Thymus (tissue), 14 donors: ENCODE results near the gene DCAF12L1. TPM values are rescaled to one million over a fixed set of nuclear protein-coding genes. Genes with fewer than 3 reads are reported as not detected.

ENCODE experiments used
- DNase-seq, 9 donors: peaks; one replicate each; pipeline ENCODE4 v3.0.0-alpha.2; 2013; ENCODE audit warnings: low spot score in 9 of 9, low read depth in 6 of 9, missing footprints in 1 of 9
- H3K27ac ChIP-seq, 2 donors: one replicate each; pipeline ENCODE4 v1.5.1; 2013; ENCODE audit warnings: control low read depth in 1 of 2, low read depth in 1 of 2, low read length in 1 of 2, mild to moderate bottlenecking in 1 of 2, moderate library complexity in 1 of 2
- H3K27me3 ChIP-seq, 2 donors: one replicate each; pipeline ENCODE4 v1.5.1; 2013; ENCODE audit warnings: low read length in 1 of 2; ENCODE audit not compliant: control insufficient read depth in 2 of 2, insufficient read depth in 1 of 2
- H3K36me3 ChIP-seq, 2 donors: one replicate each; pipeline ENCODE4 v1.5.1; 2013; ENCODE audit warnings: low read length in 1 of 2, mild to moderate bottlenecking in 1 of 2, moderate library complexity in 1 of 2; ENCODE audit not compliant: control insufficient read depth in 2 of 2, insufficient read depth in 2 of 2
- H3K4me1 ChIP-seq, 2 donors: one replicate each; pipeline ENCODE4 v1.5.1; 2013; ENCODE audit warnings: low read length in 2 of 2; ENCODE audit not compliant: control insufficient read depth in 2 of 2, insufficient read depth in 2 of 2
- H3K4me3 ChIP-seq, 2 donors: one replicate each; pipeline ENCODE4 v1.5.1; 2013; ENCODE audit warnings: low read length in 2 of 2, control low read depth in 1 of 2, mild to moderate bottlenecking in 1 of 2
- H3K9me3 ChIP-seq, 2 donors: one replicate each; pipeline ENCODE4 v1.5.1; 2013; ENCODE audit warnings: low read length in 1 of 2, mild to moderate bottlenecking in 1 of 2; ENCODE audit not compliant: control insufficient read depth in 2 of 2, insufficient read depth in 1 of 2
- WGBS: extraction: QIAGEN DNeasy Blood & Tissue Kit; methylation state at CpG from one replicate; pipeline ENCODE4 v1.1.7; 2013; 5-methylcytosine and 5-hydroxymethylcytosine counted together
- long read RNA-seq, 10 donors: transcript quantifications; one replicate each; lab custom pipeline, GENCODE V29; 2026
- polyA plus RNA-seq: library from polyadenylated mRNA; stranded (reverse); fragments of 200-250 nt; gene quantifications from one replicate; pipeline ENCODE4 v1.2.3, GENCODE V29; 2013
- total RNA-seq: library from RNA; stranded (reverse); fragments of 120-200 nt; gene quantifications from one replicate; pipeline ENCODE4 v1.2.4, GENCODE V29; 2013
- donor health status: healthy.

Gene DCAF12L1
- total RNA-seq (0.47 TPM), polyA plus RNA-seq (0.62 TPM)
- long read RNA-seq, donor 1, result 0 reads
- long read RNA-seq, donor 2, partial matches to known transcripts, result 0 of 1 reads
- long read RNA-seq, donor 2, other reads (novel, unspliced or antisense), result 0 of 1 reads
- long read RNA-seq, donor 3, result 0 reads
- long read RNA-seq, donor 4, result 0 reads
- long read RNA-seq, donor 5, partial matches to known transcripts, result 0 of 4 reads
- long read RNA-seq, donor 5, other reads (novel, unspliced or antisense), result 0 of 4 reads
- long read RNA-seq, donor 6, result 0 reads
- long read RNA-seq, donor 7, partial matches to known transcripts, result 0 of 1 reads
- long read RNA-seq, donor 7, other reads (novel, unspliced or antisense), result 0 of 1 reads
- long read RNA-seq, donor 8, result 0 reads
- long read RNA-seq, donor 9, result 0 reads
- long read RNA-seq, donor 10, partial matches to known transcripts, result 0 of 1 reads
- long read RNA-seq, donor 10, other reads (novel, unspliced or antisense), result 0 of 1 reads

DNA sequence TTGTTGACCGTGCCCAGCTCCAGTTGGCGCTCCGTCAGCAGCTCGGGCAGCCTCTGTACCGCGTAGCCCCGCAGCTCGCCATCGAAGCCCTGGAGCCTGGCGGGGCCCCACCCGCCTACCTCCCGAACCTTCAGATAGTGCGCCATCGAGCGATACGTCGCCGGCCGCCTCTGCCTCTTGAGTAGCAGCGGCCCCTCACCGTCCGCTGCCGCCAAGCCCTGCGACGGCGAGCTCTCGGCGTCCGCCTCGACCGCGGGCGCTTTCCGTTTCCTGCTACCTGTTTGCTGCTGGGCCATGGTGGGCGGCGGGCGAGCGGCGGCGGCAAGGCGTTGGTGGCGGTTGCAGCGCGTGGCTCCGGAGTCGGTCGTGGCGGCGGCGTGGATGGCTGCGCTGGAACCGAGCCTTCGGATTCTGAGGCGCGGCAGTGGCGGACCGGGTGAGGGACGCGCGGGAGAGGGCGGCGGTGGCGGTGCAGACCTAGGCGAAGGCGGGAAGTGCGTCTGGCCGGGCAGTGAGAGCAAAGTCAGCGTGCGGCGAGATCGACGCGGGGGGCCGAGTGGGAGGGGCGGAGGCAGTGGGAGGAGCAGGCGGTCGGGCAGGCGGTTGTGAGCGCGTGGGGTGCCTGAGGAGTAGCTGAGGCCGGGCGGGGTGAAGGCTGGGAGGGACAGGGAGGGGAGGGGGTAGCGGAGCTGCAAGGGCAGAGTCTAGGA is at the start of gene DCAF12L1:
DCAF12L1 (minus strand) TSS at position 502 of the 710 bp plus-strand sequence; CDS start at position 296, 206 bp downstream.
- Histone ChIP-seq H3K36me3 (no peaks in the 10 kb centered on the region), H3K4me1 (no peaks in the 10 kb centered on the region), H3K9me3 (peaks cover 0 to 14% of the 10 kb centered on the region in 2 donors), H3K27me3 (peaks cover 0 to 3% of the 10 kb centered on the region in 2 donors), H3K4me3 (no peak within 1 kb of the TSS), H3K27ac (no peak within 1 kb of the TSS)
- DNase-seq, result no peak
- WGBS, result 19% methylated on average over 83 of the region's 83 CpGs

DNA sequence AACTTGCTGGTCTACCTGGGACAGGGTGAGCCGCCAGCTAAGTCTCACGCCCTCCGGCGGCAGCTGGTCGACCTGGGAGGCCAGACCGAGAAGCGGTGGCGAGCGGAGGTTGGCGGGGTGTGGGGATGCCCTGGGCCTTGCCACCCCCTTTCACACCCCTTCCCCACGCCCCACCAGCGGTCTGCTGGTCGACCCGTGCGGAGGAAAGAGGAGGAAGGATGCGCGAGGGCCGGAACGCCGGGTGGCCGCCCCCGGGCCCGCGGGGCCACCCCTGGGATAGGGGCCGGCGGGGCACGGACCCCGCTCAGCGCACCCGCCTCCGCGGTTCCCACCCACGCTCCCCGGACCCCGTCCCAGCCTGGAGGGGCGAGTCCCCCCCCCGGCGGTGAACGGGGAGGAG is 28.3 kb upstream of the DCAF12L1 start:
- WGBS, result 50% methylated on average over 38 of the region's 39 CpGs
- Histone ChIP-seq H3K4me1 (no peaks in the 10 kb centered on the region), H3K27me3 (no peaks in the 10 kb centered on the region), H3K4me3 (no peak overlapping the region), H3K9me3 (no peaks in the 10 kb centered on the region), H3K27ac (no peak overlapping the region), H3K36me3 (no peaks in the 10 kb centered on the region)
- DNase-seq, result no peak

DNA sequence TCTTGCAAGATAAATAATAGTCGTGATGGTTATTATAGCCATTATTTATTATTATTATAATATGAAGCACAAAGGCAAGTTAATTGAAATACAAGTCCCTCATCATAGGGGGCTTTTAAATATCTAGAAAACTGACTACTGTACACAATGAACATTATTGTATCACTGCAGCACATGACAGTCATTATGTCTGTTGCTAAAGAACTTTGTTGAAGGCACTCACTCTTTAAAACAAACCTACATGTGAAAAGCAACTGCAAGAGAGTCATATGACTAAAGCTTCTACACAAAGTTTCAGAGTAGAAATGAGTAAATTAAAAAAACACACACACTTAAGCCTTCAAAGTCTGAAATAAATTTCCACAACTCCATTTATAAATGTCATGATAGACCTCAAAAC is 23.3 kb upstream of the DCAF12L1 start:
- no peaks in the 10 kb centered on the region for H3K36me3 ChIP-seq
- no peak overlapping the region for H3K4me3 ChIP-seq
- H3K4me1 ChIP-seq, result no peaks in the 10 kb centered on the region
- 84% methylated on average over 1 of the region's 1 CpG for WGBS
- no peak overlapping the region for H3K27ac ChIP-seq
- no peaks in the 10 kb centered on the region for H3K9me3 ChIP-seq
- DNase-seq, result no peak
- no peaks in the 10 kb centered on the region for H3K27me3 ChIP-seq

DNA sequence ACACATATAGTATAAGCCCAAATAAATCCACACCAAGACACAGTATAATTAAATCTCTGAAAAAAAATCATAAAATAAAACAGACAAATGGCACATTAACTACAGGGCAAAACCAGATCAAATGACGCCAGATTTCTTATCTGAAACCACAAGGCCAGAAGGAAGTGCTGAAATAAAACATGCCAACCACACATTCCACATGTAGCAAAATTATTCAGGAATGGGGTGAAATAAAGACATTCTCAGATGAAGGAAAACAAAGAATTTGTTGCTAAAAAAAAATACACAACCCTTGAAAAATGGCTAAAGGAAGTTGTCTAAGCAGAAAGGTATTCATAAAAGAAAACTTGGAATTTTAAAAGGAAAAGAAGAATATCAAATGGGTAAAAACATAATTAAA is 4.5 kb upstream of the DCAF12L1 start:
- H3K9me3 ChIP-seq, result peaks cover 0 to 6% of the 10 kb centered on the region in 2 donors
- 6% methylated on average over 1 of the region's 1 CpG for WGBS

DNA sequence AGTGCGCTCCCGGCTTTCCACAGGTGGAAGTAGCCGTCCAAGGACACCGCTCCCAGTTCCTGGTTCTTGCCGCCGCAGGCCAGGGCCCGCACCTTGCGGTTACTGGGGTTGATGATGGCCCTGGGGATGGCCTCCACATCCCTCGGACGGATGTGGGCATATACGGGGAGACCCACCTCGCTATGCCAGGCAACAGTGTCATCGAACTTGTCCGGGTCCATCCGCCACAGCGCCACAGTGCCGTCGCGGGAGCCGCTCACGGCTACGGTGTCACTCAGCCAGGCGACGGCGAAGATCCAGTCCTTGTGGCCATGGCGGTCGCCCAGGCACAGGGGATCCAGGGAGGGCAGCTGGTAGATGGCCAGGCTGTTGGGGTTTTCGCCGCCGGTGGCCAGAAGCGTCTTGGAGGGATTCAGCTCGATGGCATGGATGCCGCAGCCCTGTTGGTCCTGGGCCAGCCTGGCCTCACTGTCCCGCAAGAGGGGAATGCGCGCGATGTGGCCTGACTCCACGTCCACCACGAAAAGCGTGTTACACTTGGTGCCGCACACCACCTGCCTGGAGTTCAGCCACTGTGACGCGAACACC is 795 bp downstream of the DCAF12L1 start:
- peaks cover 0 to 14% of the 10 kb centered on the region in 2 donors for H3K9me3 ChIP-seq
- DNase-seq, result no peak
- H3K27ac ChIP-seq, result no peak overlapping the region
- WGBS, result 91% methylated on average over 43 of the region's 43 CpGs
- peaks cover 0 to 3% of the 10 kb centered on the region in 2 donors for H3K27me3 ChIP-seq
- no peaks in the 10 kb centered on the region for H3K4me1 ChIP-seq
- H3K4me3 ChIP-seq, result no peak overlapping the region
- no peaks in the 10 kb centered on the region for H3K36me3 ChIP-seq

More for the DNA sequence above, 4.5 kb upstream of the DCAF12L1 start:
- Histone ChIP-seq H3K4me1 (no peaks in the 10 kb centered on the region), H3K27me3 (peaks cover 0 to 3% of the 10 kb centered on the region in 2 donors), H3K4me3 (no peak overlapping the region), H3K36me3 (no peaks in the 10 kb centered on the region), H3K27ac (no peak overlapping the region)
- DNase-seq, result no peak

DNA sequence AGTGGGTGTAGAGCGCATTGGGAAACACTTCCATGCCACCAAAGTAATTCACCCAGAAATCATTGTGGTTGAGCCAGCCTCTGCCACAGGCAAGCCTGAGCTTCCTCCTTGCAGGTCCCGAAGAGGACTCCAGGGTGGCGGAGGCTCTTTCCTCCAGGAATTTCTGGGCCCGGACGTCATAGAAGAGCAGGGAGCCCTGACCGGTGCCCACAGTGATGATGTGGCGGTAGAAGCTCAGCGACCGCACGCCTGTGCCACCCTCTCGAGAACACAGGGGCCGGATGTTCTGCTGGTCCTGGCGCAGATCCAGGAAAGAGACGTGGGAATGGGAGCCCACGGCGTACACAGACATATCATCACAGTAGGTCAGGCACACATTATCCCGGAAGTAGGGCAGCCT is 1.3 kb downstream of the DCAF12L1 start:
- Histone ChIP-seq H3K27me3 (peaks cover 0 to 3% of the 10 kb centered on the region in 2 donors), H3K36me3 (no peaks in the 10 kb centered on the region), H3K4me3 (no peak overlapping the region), H3K27ac (no peak overlapping the region), H3K9me3 (peaks cover 0 to 14% of the 10 kb centered on the region in 2 donors), H3K4me1 (no peaks in the 10 kb centered on the region)
- no peak for DNase-seq
- WGBS, result 94% methylated on average over 17 of the region's 17 CpGs

DNA sequence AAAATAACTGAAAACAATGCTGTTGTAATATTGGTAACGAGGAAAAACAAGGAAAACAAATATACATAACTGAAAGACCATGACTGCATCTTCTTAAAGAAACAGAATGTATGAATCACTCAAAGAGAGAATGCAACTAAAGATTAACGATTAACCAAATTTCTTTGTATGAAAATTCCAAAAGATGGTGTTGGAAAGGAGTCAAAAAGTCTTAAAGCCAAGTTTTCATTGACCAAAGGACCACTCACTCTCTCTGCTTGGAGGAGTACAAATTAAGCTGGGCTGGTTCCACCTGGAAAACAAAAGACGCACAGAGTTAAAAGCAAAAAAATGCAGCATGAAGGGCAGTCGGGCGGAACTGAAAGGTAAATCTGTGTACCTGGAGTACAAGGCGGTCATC is 1.8 kb downstream of the DCAF12L1 start:
- H3K4me3 ChIP-seq, result no peak overlapping the region
- no peak for DNase-seq
- H3K27ac ChIP-seq, result no peak overlapping the region
- H3K36me3 ChIP-seq, result no peaks in the 10 kb centered on the region
- peaks cover 0 to 14% of the 10 kb centered on the region in 2 donors for H3K9me3 ChIP-seq
- peaks cover 0 to 3% of the 10 kb centered on the region in 2 donors for H3K27me3 ChIP-seq
- WGBS, result 90% methylated on average over 6 of the region's 6 CpGs
- no peaks in the 10 kb centered on the region for H3K4me1 ChIP-seq

DNA sequence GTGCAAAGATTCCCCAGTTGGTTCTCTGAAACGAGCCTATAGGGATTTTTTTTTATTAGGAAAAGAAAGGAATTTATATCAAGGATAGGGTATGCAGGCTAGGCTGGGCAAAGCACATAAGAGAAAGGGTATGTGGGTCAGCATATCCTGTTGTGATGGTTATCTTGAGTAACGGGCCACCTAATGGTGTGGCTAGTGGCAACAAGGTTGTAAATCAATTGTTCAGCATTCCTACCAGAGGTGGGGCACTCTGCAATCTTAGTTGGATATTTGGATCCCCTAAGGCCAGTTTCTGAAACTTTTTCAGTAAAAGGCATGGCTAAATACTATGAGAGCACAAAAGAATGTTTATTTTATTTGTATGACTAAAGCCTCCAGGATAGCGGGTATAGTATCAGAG is 42.7 kb downstream of the DCAF12L1 start:
- Histone ChIP-seq H3K4me3 (no peak overlapping the region), H3K36me3 (no peaks in the 10 kb centered on the region), H3K9me3 (no peaks in the 10 kb centered on the region), H3K27ac (no peak overlapping the region), H3K4me1 (no peaks in the 10 kb centered on the region), H3K27me3 (no peaks in the 10 kb centered on the region)
- 66% methylated on average over 3 of the region's 3 CpGs for WGBS
- DNase-seq, result no peak
